NT2/D1 (cell line): ENCODE measurements around the gene HABP4.

Experiments used
- DNase-seq: peaks from one replicate; pipeline ENCODE4 v3.0.0-alpha.2; 2011; ENCODE audit warnings: low read depth, low spot score
- H3K27me3 ChIP-seq: 2 replicates; pipeline ENCODE4 v1.6.0; 2011; ENCODE audit warnings: mild to moderate bottlenecking; ENCODE audit not compliant: insufficient read length, insufficient read depth
- H3K36me3 ChIP-seq: 2 replicates; pipeline ENCODE4 v1.6.1; 2011; ENCODE audit warnings: mild to moderate bottlenecking, low read length, mixed read lengths; ENCODE audit not compliant: insufficient read depth, insufficient read length
- H3K4me1 ChIP-seq: 2 replicates; pipeline ENCODE4 v1.5.1; 2011; ENCODE audit not compliant: insufficient read depth, insufficient read length
- H3K4me3 ChIP-seq: 2 replicates; pipeline ENCODE4 v1.5.1; 2011; ENCODE audit warnings: low read depth; ENCODE audit not compliant: insufficient read length
- H3K9ac ChIP-seq: 2 replicates; pipeline ENCODE4 v1.6.0; 2011; ENCODE audit warnings: low read depth; ENCODE audit not compliant: insufficient read length
- H3K9me3 ChIP-seq: 2 replicates; pipeline ENCODE4 v1.5.1; 2011; ENCODE audit warnings: mild to moderate bottlenecking, low read length; ENCODE audit not compliant: insufficient read depth
- SUZ12 ChIP-seq: IDR thresholded peaks from 2 replicates; pipeline ENCODE4 v1.6.1; 2011; ENCODE audit not compliant: insufficient read length, insufficient read depth; ENCODE audit errors: extremely low read depth
- YY1 ChIP-seq: IDR thresholded peaks from 2 replicates; pipeline ENCODE4 v1.6.1; 2011; ENCODE audit not compliant: insufficient read length, insufficient read depth
- ZNF274 ChIP-seq: IDR thresholded peaks from 2 replicates; pipeline ENCODE4 v1.6.1; 2011; ENCODE audit warnings: mild to moderate bottlenecking, low read depth, low read length

Gene HABP4

DNA sequence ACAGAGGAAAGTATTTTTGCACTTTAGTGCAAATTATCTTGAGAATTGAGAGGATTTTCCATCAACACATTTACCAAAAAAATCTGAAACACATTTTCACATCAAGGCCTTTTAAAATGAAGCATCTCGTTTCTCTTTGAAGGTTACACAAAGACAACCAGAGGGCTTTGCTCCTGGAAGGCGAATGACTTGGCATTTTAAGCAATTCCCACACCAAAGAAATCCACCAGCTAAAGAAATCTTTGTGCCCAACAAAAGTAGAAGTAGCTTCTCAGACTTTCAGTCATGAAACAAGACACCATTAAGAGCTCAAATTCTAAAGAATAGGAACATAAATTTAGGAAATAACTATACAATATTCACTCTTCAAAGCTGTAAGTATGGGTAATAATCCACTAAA, 59.9 kb downstream of the HABP4 start:
- Histone ChIP-seq H3K9ac (no peak overlapping the region), H3K36me3 (peaks cover 19% of the 10 kb centered on the region), H3K9me3 (no peaks in the 10 kb centered on the region), H3K4me1 (no peaks in the 10 kb centered on the region), H3K4me3 (no peak overlapping the region), H3K27me3 (no peaks in the 10 kb centered on the region)
- TF ChIP-seq ZNF274 = no peak
- TF ChIP-seq SUZ12 = no peak
- no peak for TF ChIP-seq YY1
- DNase-seq = no peak

GRCh38 chr9:96510258-96510657, 60.3 kb downstream of the HABP4 start:
- Histone ChIP-seq H3K36me3 (peaks cover 19% of the 10 kb centered on the region), H3K9me3 (no peaks in the 10 kb centered on the region), H3K27me3 (no peaks in the 10 kb centered on the region), H3K9ac (no peak overlapping the region), H3K4me3 (no peak overlapping the region), H3K4me1 (no peaks in the 10 kb centered on the region)
- DNase-seq = no peak
- no peak for TF ChIP-seq ZNF274
- TF ChIP-seq SUZ12 = no peak
- TF ChIP-seq YY1 = no peak

DNA sequence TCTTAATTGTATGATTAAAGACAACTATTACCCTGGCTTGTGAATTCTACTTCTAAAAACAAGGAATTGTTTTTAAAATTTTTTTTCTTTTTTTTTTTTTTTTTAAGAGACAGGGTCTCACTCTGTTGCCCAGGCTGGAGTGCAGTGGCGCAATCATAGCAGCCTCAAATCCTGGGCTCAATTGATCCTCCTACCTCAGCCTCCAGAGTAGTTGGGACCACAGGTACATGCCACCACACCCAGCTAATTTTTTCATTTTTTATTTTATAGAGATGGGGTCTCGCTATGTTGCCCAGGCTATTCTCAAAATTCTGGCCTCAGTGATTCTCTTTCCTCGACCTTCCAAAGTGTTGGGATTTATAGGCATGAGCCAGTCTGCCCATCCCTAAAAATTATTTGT, 62.3 kb downstream of the HABP4 start:
- TF ChIP-seq SUZ12 = no peak
- no peak for TF ChIP-seq ZNF274
- no peak overlapping the region for H3K9ac ChIP-seq
- peaks cover 19% of the 10 kb centered on the region for H3K36me3 ChIP-seq
- no peak overlapping the region for H3K4me3 ChIP-seq
- H3K4me1 ChIP-seq = no peaks in the 10 kb centered on the region
- DNase-seq = no peak
- H3K27me3 ChIP-seq = no peaks in the 10 kb centered on the region
- no peaks in the 10 kb centered on the region for H3K9me3 ChIP-seq

DNA sequence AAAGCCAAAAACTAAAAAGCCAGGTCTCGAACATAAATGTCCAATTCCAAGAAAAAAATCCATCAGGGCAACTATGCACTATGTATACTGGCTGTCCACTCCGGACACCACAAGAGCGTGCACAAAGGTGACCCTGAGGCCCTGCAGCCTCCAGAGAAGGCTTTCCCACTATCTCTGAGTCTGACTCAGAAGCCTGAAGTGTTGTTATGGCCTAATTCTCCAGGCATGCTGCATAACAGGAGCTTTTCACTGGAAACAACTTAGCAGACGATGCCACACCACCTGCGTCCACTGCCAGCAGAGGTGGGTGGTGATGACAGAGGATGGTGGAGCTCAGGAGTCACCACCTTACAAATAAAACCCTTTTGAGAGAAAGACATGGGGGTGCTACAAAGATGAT, 63.7 kb downstream of the HABP4 start:
- Histone ChIP-seq H3K27me3 (no peaks in the 10 kb centered on the region), H3K9me3 (no peaks in the 10 kb centered on the region), H3K36me3 (peaks cover 19% of the 10 kb centered on the region), H3K9ac (no peak overlapping the region), H3K4me1 (no peaks in the 10 kb centered on the region), H3K4me3 (no peak overlapping the region)
- DNase-seq = no peak
- no peak for TF ChIP-seq YY1

- Histone ChIP-seq H3K9me3 (no peaks in the 10 kb centered on the region), H3K36me3 (peaks cover 14% of the 10 kb centered on the region), H3K9ac (no peak overlapping the region), H3K27me3 (no peaks in the 10 kb centered on the region), H3K4me3 (no peak overlapping the region), H3K4me1 (no peaks in the 10 kb centered on the region)
- no peak for DNase-seq
- TF ChIP-seq SUZ12 (no peak), ZNF274 (no peak), YY1 (no peak)
These were observed 64.3 kb downstream of the HABP4 start for GRCh38 chr9:96514108-96514799.

DNA sequence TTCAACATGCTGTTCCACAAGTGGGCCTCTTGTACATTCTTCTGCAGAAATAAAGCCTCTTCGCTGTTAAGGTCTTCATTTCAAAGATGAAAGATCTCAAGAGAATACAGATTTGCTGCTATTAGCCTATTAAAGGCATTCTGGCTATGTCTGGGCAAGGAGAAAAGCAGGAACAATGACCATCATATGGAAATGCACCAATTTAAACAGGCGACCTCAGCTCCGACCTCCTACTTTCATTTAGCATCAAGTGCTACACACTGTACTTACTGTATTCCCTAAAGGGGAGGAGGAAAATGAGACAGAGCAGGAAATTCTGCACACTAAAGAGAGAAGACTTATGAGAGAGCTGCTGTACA, 64.8 kb downstream of the HABP4 start:
- Histone ChIP-seq H3K9me3 (no peaks in the 10 kb centered on the region), H3K36me3 (peaks cover 13% of the 10 kb centered on the region), H3K27me3 (no peaks in the 10 kb centered on the region), H3K4me3 (no peak overlapping the region), H3K9ac (no peak overlapping the region), H3K4me1 (no peaks in the 10 kb centered on the region)
- DNase-seq = no peak
- TF ChIP-seq SUZ12 = no peak
- no peak for TF ChIP-seq ZNF274
- TF ChIP-seq YY1 = no peak

- Histone ChIP-seq H3K27me3 (no peaks in the 10 kb centered on the region), H3K9ac (no peak overlapping the region), H3K9me3 (no peaks in the 10 kb centered on the region), H3K4me3 (no peak overlapping the region), H3K4me1 (no peaks in the 10 kb centered on the region), H3K36me3 (peaks cover 18% of the 10 kb centered on the region)
- TF ChIP-seq YY1 (no peak), SUZ12 (no peak), ZNF274 (no peak)
- no peak for DNase-seq
These were observed 65.9 kb downstream of the HABP4 start for GRCh38 chr9:96515621-96516470.
